H1 (cell line): ENCODE measurements around the gene RTF1. TPM values are rescaled to one million over a fixed set of nuclear protein-coding genes. Genes with fewer than 3 reads are reported as not detected.

Source experiments
- JUND ChIP-seq: IDR thresholded peaks from 2 replicates; pipeline ENCODE4 v1.6.1; 2011; ENCODE audit warnings: mild to moderate bottlenecking, improper control_type of control experiment, low read length
- KDM4A ChIP-seq: IDR thresholded peaks from one replicate; pipeline ENCODE4 v1.7.1; 2012; ENCODE audit warnings: low read depth, mild to moderate bottlenecking, moderate library complexity, low read length, inconsistent platforms; ENCODE audit not compliant: severe bottlenecking
- POLR2AphosphoS5 ChIP-seq: IDR thresholded peaks from 2 replicates; pipeline ENCODE4 v1.6.1; 2011; ENCODE audit warnings: low read depth, low read length
- RAD21 ChIP-seq, 2 experiments: IDR thresholded peaks in 1 of 2; conservative IDR thresholded peaks in 1 of 2; 2 replicates each; pipeline ENCODE4 v1.6.1; 2011; ENCODE audit warnings: low read depth in 2 of 2, low read length in 2 of 2, improper control_type of control experiment in 1 of 2, inconsistent platforms in 1 of 2, mild to moderate bottlenecking in 1 of 2, moderate library complexity in 1 of 2
- YY1 ChIP-seq: IDR thresholded peaks from 2 replicates; pipeline ENCODE4 v1.6.1; 2011; ENCODE audit warnings: low read depth, mild to moderate bottlenecking, low read length
- polyA plus RNA-seq, 7 experiments: library from polyadenylated mRNA; depleted of rRNA in 3 of 7; stranded (reverse) in 5 of 7; unstranded in 2 of 7; fragments of >200 nt in 5 of 7; fragments of 200-250 nt in 2 of 7; gene quantifications; 1 replicate in 5 of 7; 2 replicates in 1 of 7; 4 replicates in 1 of 7; pipeline versions ENCODE4 v1.2.1 to v1.2.3, GENCODE V29; 2011 to 2013; ENCODE audit warnings: missing spikeins in 2 of 7, mixed read lengths in 2 of 7
- total RNA-seq: library from RNA; stranded (reverse); fragmentation: NEBNext Ultra II Directional; extraction: Animal tissue kit (Norgen Biotek cat#: 25700); gene quantifications from 2 replicates; pipeline ENCODE4 v1.2.1, GENCODE V29; 2021

The RTF1 gene
- total and polyA plus RNA-seq, 2 of the 8 experiments (the other 6 are each of a cell fraction or from before 2014, with no cell fraction given) = 22.6 to 47.7 TPM

DNA sequence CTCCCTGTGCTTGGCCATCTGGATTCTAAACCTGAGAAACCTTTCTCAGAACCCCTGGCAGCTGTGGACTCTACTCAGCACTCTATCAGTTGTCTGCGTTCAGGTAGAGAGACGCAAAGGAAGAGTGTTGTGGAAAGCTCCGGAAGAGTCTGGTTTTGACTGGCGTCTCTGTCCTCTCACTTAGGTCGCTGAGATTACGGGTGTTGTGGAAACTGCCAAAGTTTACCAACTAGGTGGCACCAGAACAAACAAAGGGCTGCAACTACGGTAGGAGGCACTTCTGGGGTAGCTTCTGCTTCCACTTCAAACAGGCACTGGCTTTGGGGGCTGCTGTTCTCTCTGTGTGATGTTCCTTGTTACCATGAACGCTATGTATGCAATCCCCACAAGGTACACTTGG is 57.5 kb downstream of the RTF1 start (continued):
- TF ChIP-seq YY1 (no peak), POLR2AphosphoS5 (no peak), RAD21 (IDR thresholded peaks at IDR 0.05 in 1 of 2, conservative IDR thresholded peaks at IDR 0.05 in 1 of 2; ENCODE audit: low read depth in 2 of 2, low read length in 2 of 2) (no peak), JUND (no peak), KDM4A (no peak)
- TF ChIP-seq, all 59 proteins: peak for 0
